H4 (cell line): Measurements from ENCODE around the gene COQ9. TPM values are rescaled to one million over a fixed set of nuclear protein-coding genes. Genes with fewer than 3 reads are reported as not detected.
"Not testable (repeated sequence)": the region's sequence is repeated elsewhere in the genome, so short reads cannot be mapped to it uniquely, and the experiment has no call there.

Experiments
- DNase-seq: peaks from one replicate; pipeline ENCODE4 v3.0.0-alpha.2; 2015; ENCODE audit warnings: low spot score
- total RNA-seq: library from RNA; depleted of rRNA; stranded (reverse); fragments of >200 nt; shearing (Covaris generic); gene quantifications from 2 replicates; pipeline ENCODE4 v1.2.3, GENCODE V29; 2014

Gene COQ9
- total RNA-seq, 1 experiment from 2014 or later, result 76.9 TPM

- DNase-seq, result no peak
These were observed 38.0 kb downstream of the COQ9 start for GRCh38 chr16:57485091-57485915.

GRCh38 chr16:57485916-57486857 is 38.9 kb downstream of the COQ9 start, which contains the start of gene DOK4:
DOK4 (minus strand) TSS chr16:57486493; CDS start chr16:57479507, 6,986 bp downstream.
- peak; percentile 46 for DNase-seq

DNA sequence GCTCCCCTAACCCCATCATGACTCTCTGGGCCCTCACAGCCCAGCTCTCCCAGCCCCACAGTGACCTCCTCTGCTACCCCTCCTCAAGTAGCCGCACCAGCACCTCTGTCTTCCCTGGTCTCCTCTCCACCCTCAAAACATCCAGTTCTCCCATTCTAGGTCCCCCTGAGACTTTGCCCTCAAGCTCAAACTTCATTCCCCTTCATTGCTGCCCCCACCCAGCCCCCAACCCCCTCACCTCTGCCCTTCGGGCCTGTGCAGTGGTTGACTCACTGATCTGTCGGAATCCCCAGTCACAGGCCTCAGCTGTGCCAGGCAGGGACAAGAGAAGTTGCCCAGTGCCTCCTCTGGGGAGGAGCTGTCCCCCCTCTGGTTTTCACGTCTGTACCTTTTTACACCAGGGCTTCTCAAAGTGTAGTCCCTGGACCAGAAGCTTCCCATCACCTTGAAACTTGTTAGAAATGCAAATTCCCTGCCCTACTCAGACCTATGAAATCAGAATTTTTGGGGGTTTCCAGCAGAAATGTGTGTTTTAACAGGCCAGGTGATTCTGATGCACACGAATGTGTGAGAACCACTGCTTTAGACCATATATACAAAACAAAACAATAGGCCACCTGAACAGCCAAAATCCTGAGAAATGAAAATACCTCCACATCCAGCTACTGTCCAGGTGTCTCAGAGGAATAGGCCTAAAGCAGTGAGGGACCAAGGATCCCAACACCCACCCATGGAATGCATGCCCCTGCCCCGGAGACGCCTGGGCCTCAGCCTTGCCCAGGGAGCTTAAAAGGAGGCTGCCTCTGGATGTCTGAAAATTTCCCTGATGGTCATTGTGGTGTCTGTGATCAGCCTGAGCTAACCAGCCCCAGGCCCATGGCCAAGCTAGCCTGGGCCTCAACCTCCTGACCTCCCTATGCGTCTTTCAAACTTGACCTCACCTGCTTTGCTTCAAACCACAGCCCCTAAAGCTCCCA is 39.9 kb downstream of the COQ9 start:
- DNase-seq, result no peak

DNA sequence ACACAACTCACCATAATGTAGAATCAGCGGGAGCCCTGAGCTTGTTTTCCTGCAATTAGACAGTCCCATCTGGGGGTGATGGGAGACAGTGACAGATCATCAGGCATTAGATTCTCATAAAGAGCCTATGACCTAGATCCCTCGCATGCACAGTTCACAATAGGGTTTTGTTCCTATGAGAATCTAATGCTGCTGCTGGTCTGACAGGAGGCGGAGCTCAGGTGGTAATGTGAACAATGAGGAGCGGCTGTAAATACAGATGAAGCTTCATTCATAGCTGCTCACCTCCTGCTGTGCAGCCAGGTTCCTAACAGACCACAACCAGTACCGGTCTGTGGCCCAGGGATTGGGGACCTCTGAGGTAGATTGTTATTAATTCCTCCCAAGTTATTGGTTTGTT is 42.0 kb downstream of the COQ9 start:
- no peak for DNase-seq

- DNase-seq, result no peak
These were observed 46.5 kb downstream of the COQ9 start for GRCh38 chr16:57493767-57494166.

- no peak for DNase-seq
These were observed 49.8 kb downstream of the COQ9 start for GRCh38 chr16:57497121-57497520.

- no peak for DNase-seq
These were observed 50.8 kb downstream of the COQ9 start for GRCh38 chr16:57498031-57498430.

GRCh38 chr16:57499941-57500340 is 52.7 kb downstream of the COQ9 start:
- DNase-seq, result not testable (repeated sequence)

- DNase-seq, result no peak
These were observed 53.4 kb downstream of the COQ9 start for GRCh38 chr16:57500578-57501111.

DNA sequence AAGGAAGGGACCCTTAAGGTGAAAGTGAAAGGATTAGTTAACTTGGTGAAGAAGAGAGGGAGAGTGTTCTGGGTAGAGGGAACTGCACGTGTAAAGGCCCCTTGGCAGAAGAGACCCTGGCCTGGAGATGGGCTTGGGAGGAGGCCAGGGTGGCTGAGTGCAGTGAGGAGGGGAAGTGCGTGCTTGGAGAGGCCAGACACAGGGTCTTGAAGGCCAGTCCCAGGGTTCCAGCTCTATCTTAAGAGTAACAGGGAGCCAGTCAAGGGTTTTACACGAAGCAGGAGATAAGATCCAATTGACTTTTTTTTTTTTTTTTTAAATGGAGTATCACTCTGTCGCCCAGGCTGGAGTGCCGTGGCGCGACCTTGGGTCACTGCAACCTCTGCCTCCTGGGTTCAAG is 54.2 kb downstream of the COQ9 start:
- DNase-seq, result no peak

DNA sequence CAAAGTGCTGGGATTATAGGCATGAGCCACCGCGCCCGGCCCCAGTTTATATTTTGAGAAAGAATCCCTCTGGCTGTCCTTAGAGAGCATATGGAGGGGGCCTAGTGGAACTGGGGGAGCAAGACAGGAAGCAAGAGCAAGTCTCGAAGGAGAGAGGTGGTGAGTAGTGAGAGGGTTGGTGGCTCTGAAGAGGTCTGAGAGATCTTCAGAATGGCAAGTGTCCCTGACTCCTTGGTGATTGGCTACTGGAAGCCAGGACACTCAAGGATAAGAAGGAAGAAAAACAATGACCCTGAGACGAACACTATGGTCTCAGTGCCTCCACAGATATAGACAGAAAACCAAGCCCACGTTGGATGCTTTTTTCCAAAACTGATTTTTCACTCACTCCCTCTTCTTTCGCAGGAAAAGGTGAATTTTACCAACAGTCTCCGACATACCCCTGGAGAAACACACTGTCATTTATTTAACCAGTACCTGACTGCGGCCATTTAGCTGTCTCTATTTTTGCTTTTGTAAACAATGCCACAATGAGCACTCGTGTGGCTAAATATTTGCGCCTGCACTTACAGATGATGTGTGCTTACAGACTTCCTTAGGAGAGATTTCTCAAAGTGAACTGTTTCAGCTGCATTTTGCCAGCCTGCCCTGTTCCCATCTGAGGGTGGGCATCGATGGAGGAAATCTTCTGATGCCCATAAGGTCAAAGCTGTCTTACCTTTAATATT is 54.9 kb downstream of the COQ9 start:
- no peak for DNase-seq

DNA sequence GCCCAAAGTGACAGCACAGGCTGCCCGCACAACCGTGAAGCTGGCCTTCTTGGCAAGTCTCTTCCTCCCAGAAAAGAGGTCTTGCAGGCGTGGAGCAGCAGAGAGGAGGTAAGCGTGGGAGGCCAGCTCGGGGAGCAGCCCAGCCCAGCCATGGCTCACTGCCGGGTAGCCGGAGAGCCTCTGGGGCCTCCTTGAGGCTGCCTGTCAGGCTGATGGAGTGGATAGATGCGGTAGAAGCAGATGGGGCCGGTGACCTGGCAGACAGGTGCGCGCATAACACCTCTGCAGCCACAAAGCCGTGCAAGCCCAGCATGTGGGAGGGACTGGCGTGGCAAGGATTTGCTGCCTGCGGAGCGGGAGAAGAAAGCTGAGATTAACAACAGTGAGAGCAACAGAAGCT is 56.1 kb downstream of the COQ9 start:
- DNase-seq, result no peak

DNA sequence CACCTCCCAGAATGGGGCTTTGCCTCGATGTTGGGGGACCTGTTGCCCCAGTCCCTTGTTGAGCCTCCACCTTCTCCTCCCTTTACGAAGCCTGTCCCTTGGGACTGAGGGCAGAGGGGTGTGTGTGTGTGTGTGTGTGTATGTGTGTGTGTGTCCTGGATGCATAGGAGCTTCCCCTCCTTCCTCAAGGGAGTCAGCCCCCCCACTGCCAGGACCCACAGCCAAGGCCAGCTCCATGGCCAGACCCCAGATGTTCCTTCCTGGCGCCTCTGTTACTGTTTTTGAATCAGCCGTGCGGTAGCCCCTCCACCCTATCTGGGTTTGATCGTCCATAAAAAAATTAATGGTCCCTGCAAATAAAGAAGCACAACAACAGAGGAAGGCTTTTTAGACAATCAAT is 56.7 kb downstream of the COQ9 start:
- DNase-seq, result no peak

DNA sequence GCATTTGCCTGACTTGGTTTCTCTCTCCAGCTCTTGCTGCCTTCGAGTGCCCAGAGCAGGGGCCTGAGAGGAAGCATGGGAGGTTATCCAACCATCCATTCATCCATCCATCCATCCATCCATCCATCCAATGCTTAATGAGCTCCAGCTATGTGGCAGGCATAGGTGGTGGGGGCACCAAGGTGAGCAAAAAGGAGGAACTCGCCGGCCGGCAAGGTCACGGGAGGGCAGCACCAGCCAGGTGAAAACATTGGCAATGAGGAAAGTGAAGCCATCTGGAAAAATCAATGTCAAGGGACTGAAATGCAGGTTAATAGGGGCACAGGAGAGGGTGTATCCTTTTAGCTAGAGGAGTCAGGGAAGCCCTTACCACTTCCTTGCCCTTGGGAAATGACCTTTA is 57.2 kb downstream of the COQ9 start:
- no peak for DNase-seq

- no peak for DNase-seq
These were observed 57.9 kb downstream of the COQ9 start for GRCh38 chr16:57505169-57505568.

DNA sequence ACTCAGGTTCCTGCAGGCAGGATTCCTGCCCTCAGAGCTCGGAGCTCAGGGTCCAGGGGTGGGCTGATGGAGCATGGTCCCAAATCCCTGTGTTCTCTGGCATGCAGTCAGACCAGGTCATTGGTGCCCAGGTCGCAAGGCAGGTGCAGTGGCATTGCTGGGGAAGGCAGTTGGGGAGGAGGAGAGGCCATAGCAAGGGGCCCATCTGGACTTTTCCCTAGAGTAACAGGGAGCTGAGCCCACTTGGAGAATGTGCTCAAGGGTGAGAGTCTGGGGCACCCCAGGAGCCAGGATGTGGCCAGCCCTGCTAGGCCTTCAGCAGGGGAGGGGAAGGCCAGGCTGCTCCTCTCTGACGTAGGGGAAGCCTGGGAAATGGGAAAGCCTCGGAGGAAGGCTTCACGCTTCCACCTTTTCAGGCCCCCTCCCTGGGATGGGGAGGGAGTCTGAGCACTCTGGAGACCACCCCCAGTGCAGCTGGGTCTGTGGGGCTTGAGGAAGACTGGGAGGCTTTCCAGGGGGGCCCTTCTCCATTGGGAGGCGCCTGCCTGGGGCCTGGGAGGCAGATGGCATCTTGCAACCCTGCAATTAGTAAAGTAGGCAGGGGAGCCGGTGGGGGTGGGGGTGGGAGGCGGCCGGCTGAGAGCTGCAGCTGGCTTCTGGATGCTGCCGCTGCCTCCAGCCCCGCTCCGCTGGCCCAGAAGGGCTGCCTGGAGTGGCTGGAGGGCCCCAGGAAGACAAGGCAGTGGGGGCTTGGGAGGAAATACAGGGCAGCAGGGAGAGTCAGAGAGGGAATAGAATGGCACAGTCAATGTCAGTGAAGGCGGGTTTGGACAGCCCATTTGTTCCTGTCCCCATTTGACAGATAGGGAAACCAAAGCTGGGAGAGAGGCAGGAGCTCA is 60.1 kb downstream of the COQ9 start:
- no peak for DNase-seq

- no peak for DNase-seq
These were observed 60.8 kb downstream of the COQ9 start for GRCh38 chr16:57508035-57508425.

DNA sequence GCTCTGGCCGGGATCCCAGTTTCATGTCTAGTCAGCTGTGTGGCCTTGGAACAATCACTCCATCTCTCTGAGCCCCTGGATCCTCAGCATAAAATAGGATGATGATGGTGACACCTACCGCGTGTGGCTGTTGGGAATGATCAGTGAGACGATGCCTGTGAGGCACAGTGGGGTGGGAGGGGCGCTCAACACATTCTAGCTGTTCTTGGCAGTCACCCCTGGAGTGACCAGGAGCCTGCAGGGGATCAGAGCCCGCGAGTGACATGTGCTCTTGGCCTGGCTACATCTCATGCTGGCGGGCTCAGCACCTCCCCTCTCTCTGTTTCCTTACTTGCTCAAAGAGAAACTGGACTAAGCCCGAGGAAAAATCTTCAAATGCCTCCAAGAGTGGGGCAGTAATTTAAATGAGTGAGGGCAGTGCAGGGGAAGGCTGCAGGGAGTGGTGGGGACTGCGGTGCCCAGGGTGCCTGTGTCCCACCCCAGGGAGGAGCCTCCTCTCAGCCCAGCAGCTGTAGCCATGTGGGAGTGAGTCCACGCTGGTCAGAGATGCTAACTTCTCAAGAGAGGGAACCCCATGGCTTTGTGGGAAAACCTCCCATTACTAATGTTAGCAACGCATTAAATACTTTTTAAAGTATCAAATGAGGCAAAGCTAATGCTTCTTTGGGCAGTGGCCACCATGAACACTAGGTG is 62.1 kb downstream of the COQ9 start:
- DNase-seq, result no peak
